GM23248 (cell line): ENCODE data around the gene MAGEB16.

Experiments
- EZH2 ChIP-seq: fragments of 200-600 bp; sonication (generic); IDR thresholded peaks from 2 replicates; pipeline ENCODE4 v1.6.1; 2018; ENCODE audit warnings: antibody characterized with exemption, mild to moderate bottlenecking; ENCODE audit not compliant: insufficient read depth, poor library complexity, severe bottlenecking
- EZH2phosphoT487 ChIP-seq: fragments of 200-600 bp; sonication (generic); IDR thresholded peaks from 2 replicates; pipeline ENCODE4 v1.6.1; 2018; ENCODE audit warnings: antibody characterized with exemption, moderate library complexity, mild to moderate bottlenecking, low read depth; ENCODE audit not compliant: insufficient read depth

GRCh38 chrX:35819241-35819640 is 21.1 kb downstream of the MAGEB16 start:
- TF ChIP-seq EZH2, result no peak
- TF ChIP-seq EZH2phosphoT487, result no peak
